ENCODE results near the gene TCERG1L. TPM values are rescaled to one million over a fixed set of nuclear protein-coding genes. Genes with fewer than 3 reads are reported as not detected.

Gene TCERG1L
- total RNA-seq, 2 donors from 2014 or later = not detected

DNA sequence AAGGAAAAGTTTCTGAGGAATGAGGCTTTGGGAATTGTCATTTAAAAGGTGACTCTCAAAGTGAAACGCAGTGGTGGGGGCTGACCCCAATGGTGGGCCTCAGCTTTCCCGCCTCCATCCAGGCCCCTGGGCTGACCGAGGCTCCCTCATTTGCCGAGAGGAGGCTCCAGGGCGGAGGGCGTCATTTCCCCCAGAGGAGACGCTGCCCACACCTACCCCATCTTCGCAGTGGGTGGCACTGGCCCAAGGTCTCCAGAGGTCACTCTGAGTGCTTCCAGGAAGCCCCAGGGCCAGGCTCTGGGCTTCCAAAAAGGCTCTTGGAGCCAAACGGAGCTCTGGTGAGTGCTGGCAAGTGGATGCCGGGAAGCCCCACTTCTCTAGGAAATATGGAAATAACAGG, 38.0 kb downstream of the TCERG1L start:
- Mint-ChIP-seq H3K36me3 (ENCODE audit: low read depth) (peaks cover 2% of the 10 kb centered on the region), H3K4me1 (no peaks in the 10 kb centered on the region), H3K4me3 (no peak overlapping the region), H3K27me3 (peaks cover 7% of the 10 kb centered on the region), H3K27ac (no peak overlapping the region)
- DNase-seq = no peak
- no peaks in the 10 kb centered on the region for H3K9me3 ChIP-seq (ENCODE audit: control insufficient read depth, low read length, poor library complexity, severe bottlenecking)
- no peak for ATAC-seq

DNA sequence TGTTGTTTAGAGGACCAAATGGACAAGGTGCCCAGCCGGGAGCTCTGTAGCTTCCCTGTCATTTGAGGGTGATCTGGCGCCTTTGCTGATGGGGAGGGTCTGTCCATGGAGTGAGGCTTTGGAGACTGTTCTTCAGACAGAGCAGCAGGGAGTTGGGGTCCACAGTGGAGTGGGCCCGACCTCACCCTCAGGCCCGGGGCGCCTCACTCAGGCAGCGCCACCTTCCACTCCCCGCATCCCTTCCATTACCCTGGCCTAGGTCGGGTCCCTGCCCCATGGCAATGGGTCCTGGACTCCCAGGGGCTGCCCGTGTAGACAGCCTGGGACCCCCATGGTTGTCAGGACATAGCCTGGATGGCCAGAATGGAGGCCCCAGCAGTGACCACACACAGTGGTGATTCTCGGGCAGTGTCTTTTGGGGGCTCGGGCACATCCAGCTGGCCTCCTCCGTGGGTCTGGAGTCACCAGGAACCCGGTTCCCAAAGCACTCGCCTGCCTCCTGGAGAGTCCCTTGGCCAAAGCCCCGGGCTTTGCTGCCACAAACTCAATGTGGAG, 38.5 kb downstream of the TCERG1L start:
- Mint-ChIP-seq H3K36me3 (ENCODE audit: low read depth) (peaks cover 2% of the 10 kb centered on the region), H3K27ac (no peak overlapping the region), H3K27me3 (peaks cover 7% of the 10 kb centered on the region), H3K4me3 (no peak overlapping the region), H3K4me1 (no peaks in the 10 kb centered on the region)
- ATAC-seq = no peak
- no peaks in the 10 kb centered on the region for H3K9me3 ChIP-seq (ENCODE audit: control insufficient read depth, low read length, poor library complexity, severe bottlenecking)
- DNase-seq = no peak

GRCh38 chr10:131271966-131272365, 39.6 kb downstream of the TCERG1L start:
- Mint-ChIP-seq H3K27me3 (peaks cover 7% of the 10 kb centered on the region), H3K36me3 (ENCODE audit: low read depth) (no peaks in the 10 kb centered on the region), H3K4me3 (no peak overlapping the region), H3K27ac (no peak overlapping the region), H3K4me1 (no peaks in the 10 kb centered on the region)
- DNase-seq (no peak), ATAC-seq (no peak)
- H3K9me3 ChIP-seq (ENCODE audit: control insufficient read depth, low read length, poor library complexity, severe bottlenecking) = no peaks in the 10 kb centered on the region

GRCh38 chr10:131271195-131271880, 40.2 kb downstream of the TCERG1L start:
- ATAC-seq = no peak
- no peaks in the 10 kb centered on the region for H3K4me1 Mint-ChIP-seq
- peaks cover 7% of the 10 kb centered on the region for H3K27me3 Mint-ChIP-seq

DNA sequence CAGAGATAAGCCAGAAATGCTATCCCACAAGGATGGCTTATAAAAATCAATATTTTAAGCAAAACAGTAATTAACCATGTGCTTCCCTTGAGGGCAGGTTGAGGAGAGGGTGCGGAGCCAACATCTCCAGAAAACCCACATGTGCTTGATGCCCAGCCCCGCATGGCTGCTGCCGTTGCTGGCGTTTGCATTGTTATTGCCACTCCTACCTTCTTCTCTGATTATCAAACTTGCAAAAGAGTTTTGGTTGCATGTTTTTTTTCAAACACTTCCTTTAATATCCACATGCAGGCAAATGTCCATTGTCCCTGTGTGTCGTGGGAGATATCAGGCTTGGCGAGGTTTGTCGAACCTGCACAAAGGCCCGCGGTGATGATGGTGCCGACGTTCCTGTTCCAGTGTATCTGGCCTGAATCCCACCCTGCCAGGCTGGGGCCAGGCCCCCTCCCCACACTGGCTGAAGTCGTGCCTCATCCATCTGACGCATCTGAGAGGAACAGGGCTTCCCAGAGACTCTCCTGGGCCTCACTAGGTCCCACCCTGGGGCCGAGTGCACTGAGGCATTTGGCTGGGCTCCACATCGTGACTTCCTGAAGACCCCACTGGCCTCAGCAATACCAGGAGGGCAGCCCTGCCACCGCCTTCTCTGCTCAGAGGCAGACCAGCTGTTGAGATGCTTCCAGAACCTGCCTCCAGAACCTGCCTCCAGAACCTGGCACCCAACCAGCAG, 40.9 kb downstream of the TCERG1L start:
- H3K27ac Mint-ChIP-seq = no peak overlapping the region
- H3K36me3 Mint-ChIP-seq (ENCODE audit: low read depth) = no peaks in the 10 kb centered on the region
- no peak for DNase-seq
- no peaks in the 10 kb centered on the region for H3K4me1 Mint-ChIP-seq
- no peak for ATAC-seq
- peaks cover 7% of the 10 kb centered on the region for H3K27me3 Mint-ChIP-seq
- no peaks in the 10 kb centered on the region for H3K9me3 ChIP-seq (ENCODE audit: control insufficient read depth, low read length, poor library complexity, severe bottlenecking)
- no peak overlapping the region for H3K4me3 Mint-ChIP-seq

More at GRCh38 chr10:131271195-131271880, 40.2 kb downstream of the TCERG1L start:
- Mint-ChIP-seq H3K27ac (no peak overlapping the region), H3K36me3 (ENCODE audit: low read depth) (no peaks in the 10 kb centered on the region), H3K4me3 (no peak overlapping the region)
- H3K9me3 ChIP-seq (ENCODE audit: control insufficient read depth, low read length, poor library complexity, severe bottlenecking) = no peaks in the 10 kb centered on the region
- no peak for DNase-seq

GRCh38 chr10:131269776-131270460, 41.6 kb downstream of the TCERG1L start:
- ATAC-seq = no peak
- Mint-ChIP-seq H3K4me1 (no peaks in the 10 kb centered on the region), H3K27me3 (peaks cover 7% of the 10 kb centered on the region), H3K36me3 (ENCODE audit: low read depth) (no peaks in the 10 kb centered on the region), H3K27ac (no peak overlapping the region), H3K4me3 (no peak overlapping the region)
- no peaks in the 10 kb centered on the region for H3K9me3 ChIP-seq (ENCODE audit: control insufficient read depth, low read length, poor library complexity, severe bottlenecking)
- DNase-seq = no peak

DNA sequence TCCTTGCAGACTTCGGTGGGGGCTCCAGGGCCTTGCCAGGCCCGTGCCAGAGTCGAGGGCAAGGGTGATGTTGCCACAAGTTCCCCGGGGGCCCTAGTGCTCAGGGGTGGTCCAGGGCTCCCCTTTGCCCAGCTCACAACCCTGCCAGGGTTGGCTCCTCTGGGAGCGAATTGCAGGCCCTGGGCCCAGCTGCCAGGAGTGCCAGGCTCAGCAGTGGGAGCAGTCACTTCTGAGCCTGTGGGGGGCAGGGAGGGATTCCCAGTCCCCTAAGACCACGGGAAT, 43.8 kb downstream of the TCERG1L start:
- ATAC-seq (no peak), DNase-seq (no peak)
- Mint-ChIP-seq H3K27me3 (peaks cover 7% of the 10 kb centered on the region), H3K4me1 (no peaks in the 10 kb centered on the region), H3K4me3 (no peak overlapping the region), H3K36me3 (ENCODE audit: low read depth) (no peaks in the 10 kb centered on the region), H3K27ac (no peak overlapping the region)
- H3K9me3 ChIP-seq (ENCODE audit: control insufficient read depth, low read length, poor library complexity, severe bottlenecking) = no peaks in the 10 kb centered on the region

GRCh38 chr10:131266936-131267813, 44.3 kb downstream of the TCERG1L start:
- no peaks in the 10 kb centered on the region for H3K36me3 Mint-ChIP-seq (ENCODE audit: low read depth)
- DNase-seq (no peak), ATAC-seq (no peak)
- H3K27me3 Mint-ChIP-seq = peaks cover 7% of the 10 kb centered on the region
- no peaks in the 10 kb centered on the region for H3K4me1 Mint-ChIP-seq
- H3K9me3 ChIP-seq (ENCODE audit: control insufficient read depth, low read length, poor library complexity, severe bottlenecking) = no peaks in the 10 kb centered on the region
- H3K27ac Mint-ChIP-seq = no peak overlapping the region
- H3K4me3 Mint-ChIP-seq = no peak overlapping the region

- Mint-ChIP-seq H3K36me3 (ENCODE audit: low read depth) (no peaks in the 10 kb centered on the region), H3K4me1 (no peaks in the 10 kb centered on the region), H3K27ac (no peak overlapping the region), H3K27me3 (peaks cover 5% of the 10 kb centered on the region), H3K4me3 (no peak overlapping the region)
- no peaks in the 10 kb centered on the region for H3K9me3 ChIP-seq (ENCODE audit: control insufficient read depth, low read length, poor library complexity, severe bottlenecking)
- ATAC-seq = no peak
- no peak for DNase-seq
These were observed 47.3 kb downstream of the TCERG1L start for GRCh38 chr10:131264110-131264788.

- Mint-ChIP-seq H3K36me3 (ENCODE audit: low read depth) (no peaks in the 10 kb centered on the region), H3K27me3 (peaks cover 9% of the 10 kb centered on the region), H3K4me3 (no peak overlapping the region), H3K4me1 (no peaks in the 10 kb centered on the region), H3K27ac (no peak overlapping the region)
- H3K9me3 ChIP-seq (ENCODE audit: control insufficient read depth, low read length, poor library complexity, severe bottlenecking) = no peaks in the 10 kb centered on the region
- ATAC-seq = no peak
- no peak for DNase-seq
These were observed 49.5 kb downstream of the TCERG1L start for GRCh38 chr10:131261890-131262475.

DNA sequence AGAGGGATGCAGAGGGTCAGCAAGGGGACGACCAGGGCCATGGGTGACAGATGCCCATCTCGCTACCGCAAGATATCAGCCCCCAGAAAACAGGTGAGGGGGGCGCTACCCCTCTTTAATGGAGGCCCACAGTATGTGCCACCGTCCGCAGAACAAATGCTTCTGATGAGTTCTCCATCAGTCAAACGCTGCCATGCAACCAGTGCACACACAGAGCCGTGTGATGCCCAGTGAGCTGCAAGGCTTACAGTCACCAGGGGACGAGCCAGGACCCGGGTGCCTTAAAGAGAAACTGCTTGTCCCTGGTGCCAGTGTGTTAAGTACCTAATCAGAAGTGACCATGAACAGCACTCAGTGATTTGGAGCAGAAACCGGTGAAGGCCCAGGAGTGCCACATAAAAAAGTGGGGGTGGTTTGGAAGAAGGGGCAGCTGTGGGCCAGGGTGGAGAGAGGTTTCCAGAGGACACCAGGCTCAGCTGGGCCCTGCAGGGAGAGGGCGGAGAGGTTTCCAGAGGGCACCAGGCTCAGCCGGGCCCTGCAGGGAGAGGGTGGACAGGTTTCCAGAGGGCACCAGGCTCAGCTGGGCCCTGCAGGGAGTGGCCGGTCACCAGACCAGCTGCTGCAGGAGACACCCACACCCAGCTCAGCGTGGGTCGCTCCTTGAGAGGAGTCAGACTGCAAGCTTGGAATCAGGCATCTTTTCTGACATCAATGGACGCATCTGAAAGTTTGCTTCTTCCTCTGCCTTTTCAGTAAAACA, 50.9 kb downstream of the TCERG1L start:
- ATAC-seq (no peak), DNase-seq (no peak)
- no peaks in the 10 kb centered on the region for H3K36me3 Mint-ChIP-seq (ENCODE audit: low read depth)
- no peaks in the 10 kb centered on the region for H3K4me1 Mint-ChIP-seq
- no peak overlapping the region for H3K27ac Mint-ChIP-seq
- H3K9me3 ChIP-seq (ENCODE audit: control insufficient read depth, low read length, poor library complexity, severe bottlenecking) = no peaks in the 10 kb centered on the region
- no peak overlapping the region for H3K4me3 Mint-ChIP-seq
- peaks cover 9% of the 10 kb centered on the region for H3K27me3 Mint-ChIP-seq

GRCh38 chr10:131260031-131260430, 51.5 kb downstream of the TCERG1L start:
- Mint-ChIP-seq H3K4me3 (no peak overlapping the region), H3K4me1 (no peaks in the 10 kb centered on the region), H3K27me3 (peaks cover 9% of the 10 kb centered on the region), H3K36me3 (ENCODE audit: low read depth) (no peaks in the 10 kb centered on the region), H3K27ac (no peak overlapping the region)
- no peak for ATAC-seq
- DNase-seq = no peak
- no peaks in the 10 kb centered on the region for H3K9me3 ChIP-seq (ENCODE audit: control insufficient read depth, low read length, poor library complexity, severe bottlenecking)

All from T-helper 17 cell (primary cell).